H1 (cell line): ENCODE results near the gene SMG9. TPM values are rescaled to one million over a fixed set of nuclear protein-coding genes. Genes with fewer than 3 reads are reported as not detected.

Experiments
- CEBPB ChIP-seq: IDR thresholded peaks from 2 replicates; pipeline ENCODE4 v1.6.1; 2012; ENCODE audit warnings: low read depth, low read length
- CHD7 ChIP-seq: fragments of 300-600 bp; sonication (generic); IDR thresholded peaks from 2 replicates; pipeline ENCODE4 v1.7.1; 2012; ENCODE audit warnings: low read length, moderate library complexity, mild to moderate bottlenecking, inconsistent platforms; ENCODE audit not compliant: insufficient replicate concordance
- HDAC6 ChIP-seq: IDR thresholded peaks from one replicate; pipeline ENCODE4 v1.7.1; 2012; ENCODE audit warnings: low read depth, mild to moderate bottlenecking, inconsistent platforms, low read length, moderate library complexity
- POLR2A ChIP-seq, 2 experiments: IDR thresholded peaks; 1 replicate in 1 of 2; 2 replicates in 1 of 2; pipeline ENCODE4 v1.6.1; 2011; ENCODE audit warnings: low read depth in 2 of 2, low read length in 2 of 2, mild to moderate bottlenecking in 2 of 2; ENCODE audit errors: control extremely low read depth in 1 of 2
- POU5F1 ChIP-seq: IDR thresholded peaks from 2 replicates; pipeline ENCODE4 v1.6.1; 2011; ENCODE audit warnings: low read depth, mild to moderate bottlenecking, low read length, moderate library complexity
- SAP30 ChIP-seq: fragments of 300-600 bp; sonication (generic); IDR thresholded peaks from 2 replicates; pipeline ENCODE4 v1.7.1; 2012; ENCODE audit warnings: low read length, moderate library complexity, mild to moderate bottlenecking, inconsistent platforms; ENCODE audit not compliant: insufficient read depth, insufficient replicate concordance
- SIN3A ChIP-seq, 2 experiments: IDR thresholded peaks in 1 of 2; conservative IDR thresholded peaks in 1 of 2; 2 replicates each; pipeline ENCODE4 v1.6.1; 2011 to 2012; ENCODE audit warnings: low read length in 2 of 2, improper control_type of control experiment in 1 of 2, low read depth in 1 of 2, mild to moderate bottlenecking in 1 of 2
- polyA plus RNA-seq, 7 experiments: library from polyadenylated mRNA; depleted of rRNA in 3 of 7; stranded (reverse) in 5 of 7; unstranded in 2 of 7; fragments of >200 nt in 5 of 7; fragments of 200-250 nt in 2 of 7; gene quantifications; 1 replicate in 5 of 7; 2 replicates in 1 of 7; 4 replicates in 1 of 7; pipeline versions ENCODE4 v1.2.1 to v1.2.3, GENCODE V29; 2011 to 2013; ENCODE audit warnings: missing spikeins in 2 of 7, mixed read lengths in 2 of 7
- total RNA-seq: library from RNA; stranded (reverse); fragmentation: NEBNext Ultra II Directional; extraction: Animal tissue kit (Norgen Biotek cat#: 25700); gene quantifications from 2 replicates; pipeline ENCODE4 v1.2.1, GENCODE V29; 2021

Gene SMG9
- total and polyA plus RNA-seq, 2 of the 8 experiments (the other 6 are each of a cell fraction or from before 2014, with no cell fraction given): 20.4 to 28.7 TPM

GRCh38 chr19:43752287-43752875, 2.4 kb downstream of the SMG9 start (continued):
- TF ChIP-seq CHD7 (no peak), HDAC6 (no peak), POLR2A (IDR thresholded peaks at IDR 0.05; ENCODE audit: control extremely low read depth in 1 of 2, low read depth in 2 of 2, low read length in 2 of 2) (no peak), SAP30 (no peak), CEBPB (no peak), POU5F1 (no peak), SIN3A (conservative IDR thresholded peaks at IDR 0.05 in 1 of 2, IDR thresholded peaks at IDR 0.05 in 1 of 2; ENCODE audit: low read depth in 1 of 2, low read length in 2 of 2) (no peak)
- TF ChIP-seq, all 59 proteins: peak for 0
